ENCODE data around the gene LRIG1. TPM values are rescaled to one million over a fixed set of nuclear protein-coding genes. Genes with fewer than 3 reads are reported as not detected.

LRIG1 gene
- total and polyA plus RNA-seq, 2 of the 8 experiments (the other 6 are each of a cell fraction or from before 2014, with no cell fraction given), result 78.1 to 88.7 TPM

DNA sequence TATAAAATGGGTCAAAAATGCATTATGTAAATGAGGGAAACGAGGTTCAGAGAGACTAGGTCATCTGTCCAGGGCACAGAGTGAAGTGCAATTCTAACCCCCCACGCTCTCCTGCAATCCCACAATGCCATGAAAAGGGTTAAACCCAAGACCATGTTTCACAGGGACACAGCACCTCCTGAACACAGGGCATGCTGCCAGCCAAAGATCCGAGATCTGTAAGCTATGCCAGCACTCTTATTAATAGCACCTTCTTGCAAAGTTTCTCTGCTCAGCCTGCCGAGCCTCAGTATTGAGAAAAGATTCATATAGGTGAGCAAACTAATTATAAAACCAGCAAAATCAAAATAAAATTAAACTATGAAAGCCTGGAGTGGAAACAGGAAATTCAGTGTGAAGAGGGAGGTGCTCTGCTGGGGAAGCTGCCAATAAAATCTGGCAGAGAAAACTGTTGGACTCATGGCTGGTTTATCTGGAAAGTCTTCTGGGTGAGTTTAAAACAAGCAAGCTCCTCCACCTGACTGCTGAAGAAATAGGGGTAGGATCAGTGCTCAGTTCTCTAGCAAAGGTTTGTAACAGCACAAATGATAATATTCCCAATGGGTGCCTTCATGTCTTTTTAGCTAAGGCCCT, 50.3 kb downstream of the LRIG1 start:
- Histone ChIP-seq H3K27me3 (replicated peaks in 1 of 4; ENCODE audit: control insufficient read depth in 3 of 4, extremely low read depth in 1 of 4, insufficient read depth in 3 of 4, low read length in 3 of 4) (no peaks in the 10 kb centered on the region), H3K9ac (replicated peaks in 1 of 4; ENCODE audit: extremely low read depth in 1 of 4, low read depth in 3 of 4, low read length in 3 of 4) (no peak overlapping the region), H2AFZ (ENCODE audit: low read length) (no peak overlapping the region), H2BK12ac (ENCODE audit: low read depth, low read length) (no peak overlapping the region), H3K4me2 (ENCODE audit: insufficient read depth in 1 of 2, low read depth in 2 of 2, low read length in 2 of 2) (no peak overlapping the region), H4K5ac (ENCODE audit: insufficient read length, low read depth, low read length) (no peak overlapping the region), H3K79me2 (ENCODE audit: control insufficient read depth in 1 of 2, insufficient read depth in 2 of 2, low read length in 2 of 2) (peaks cover 5 to 98% of the 10 kb centered on the region in 2 experiments), H2BK5ac (ENCODE audit: low read depth, low read length) (no peak overlapping the region), H3K4me3 (ENCODE audit: extremely low read depth in 1 of 4, insufficient read depth in 2 of 4, low read depth in 3 of 4, low read length in 4 of 4) (no peak overlapping the region), H3K4me1 (replicated peaks in 1 of 4; ENCODE audit: control insufficient read depth in 3 of 4, insufficient read depth in 4 of 4, low read length in 3 of 4) (peaks cover 0 to 14% (median 13%) of the 10 kb centered on the region in 4 experiments; a peak in 6 of 7 replicates), H3K9me3 (ENCODE audit: insufficient read depth in 2 of 2, low read depth in 1 of 2, low read length in 1 of 2) (no peaks in the 10 kb centered on the region), H3K36me3 (ENCODE audit: control insufficient read depth in 2 of 4, insufficient read depth in 4 of 4, low read length in 3 of 4) (peaks cover 11 to 69% (median 42%) of the 10 kb centered on the region in 4 experiments), H3K56ac (replicated peaks; ENCODE audit: insufficient read length, low read depth, low read length) (no peak overlapping the region), H2BK120ac (replicated peaks; ENCODE audit: low read depth, low read length) (no peak overlapping the region), H3K23me2 (ENCODE audit: low read depth, low read length) (no peaks in the 10 kb centered on the region), H3K14ac (ENCODE audit: insufficient read length) (no peak overlapping the region), H3K18ac (ENCODE audit: extremely low read depth, low read length) (no peak overlapping the region), H4K20me1 (replicated peaks in 1 of 2; ENCODE audit: control insufficient read depth in 1 of 2, insufficient read depth in 2 of 2, low read length in 2 of 2) (peaks cover 21 to 23% of the 10 kb centered on the region in 2 experiments), H3K27ac (ENCODE audit: low read depth, low read length) (no peak overlapping the region), H3K79me1 (ENCODE audit: low read depth, low read length) (peaks cover 19% of the 10 kb centered on the region), H4K91ac (replicated peaks; ENCODE audit: insufficient read length, low read length) (no peak overlapping the region), H2BK20ac (ENCODE audit: low read length) (no peak overlapping the region), H4K8ac (ENCODE audit: extremely low read depth, insufficient read depth, low read length) (no peak overlapping the region), H3K4ac (replicated peaks; ENCODE audit: insufficient read length, low read depth, low read length) (no peak overlapping the region), H2BK15ac (ENCODE audit: low read length) (no peak overlapping the region), H3K23ac (ENCODE audit: insufficient read length) (no peak overlapping the region), H2AK5ac (ENCODE audit: low read depth, low read length) (no peak overlapping the region)
- CTCF ChIA-PET (ENCODE audit: partially characterized antibody), result interaction anchor here (1.0 to 7.2 kb wide), 4 partner anchors 19 to 352 kb away, joined by 3 to 32 read pairs (median 4); no protein-coding TSS in a partner anchor
- POLR2A ChIA-PET (ENCODE audit: partially characterized antibody), result interaction anchor here (0.5 to 1.8 kb wide), 3 partner anchors 10 to 361 kb away, joined by 3 to 7 read pairs (median 3); no protein-coding TSS in a partner anchor
- 89% methylated on average over 4 of the region's 4 CpGs; no CpG with 5 or more reads in 1 of the 2 experiments for WGBS, 2 experiments (ENCODE audit: extremely low coverage in 1 of 2, insufficient coverage in 1 of 2, insufficient read length in 1 of 2, insufficient replicate concordance in 2 of 2, low coverage in 1 of 2, low lambda C conversion rate in 2 of 2, missing lambda C conversion rate in 1 of 2)
- DNase-seq (ENCODE audit: low read depth in 1 of 2, low spot score in 2 of 2) (no peak), FAIRE-seq (no peak)
- TF ChIP-seq SP4 (IDR thresholded peaks at IDR 0.05; ENCODE audit: low read length), result no peak
- no peak for TF ChIP-seq EGR1 (IDR thresholded peaks at IDR 0.05; ENCODE audit: borderline replicate concordance, low read depth, low read length)
- TF ChIP-seq FOSL1 (IDR thresholded peaks at IDR 0.05; ENCODE audit: insufficient read depth, low read depth, low read length), result no peak
- no peak for TF ChIP-seq SIX5 (IDR thresholded peaks at IDR 0.05; ENCODE audit: low read depth, low read length)
- no peak for TF ChIP-seq JUND (IDR thresholded peaks at IDR 0.05; ENCODE audit: low read length)
- no peak for TF ChIP-seq RAD21 (IDR thresholded peaks at IDR 0.05 in 1 of 2, conservative IDR thresholded peaks at IDR 0.05 in 1 of 2; ENCODE audit: low read depth in 2 of 2, low read length in 2 of 2)
- TF ChIP-seq RNF2 (IDR thresholded peaks at IDR 0.05; ENCODE audit: borderline replicate concordance, low read depth, low read length, missing control alignments, poor library complexity, severe bottlenecking), result no peak
- TF ChIP-seq BRCA1 (IDR thresholded peaks at IDR 0.05; ENCODE audit: low read depth, low read length), result no peak
- no peak for TF ChIP-seq SP2 (IDR thresholded peaks at IDR 0.05; ENCODE audit: low read length)
- TF ChIP-seq BACH1 (IDR thresholded peaks at IDR 0.05; ENCODE audit: low read length), result no peak
- no peak for TF ChIP-seq POU5F1 (IDR thresholded peaks at IDR 0.05; ENCODE audit: low read depth, low read length)
- no peak for TF ChIP-seq NANOG (IDR thresholded peaks at IDR 0.05; ENCODE audit: insufficient read depth, low read depth, low read length, poor library complexity, severe bottlenecking)
